Measurements from ENCODE around the gene SYNM. TPM values are rescaled to one million over a fixed set of nuclear protein-coding genes. Genes with fewer than 3 reads are reported as not detected.

SYNM gene
- total and polyA plus RNA-seq, 3 experiments from 2014 or later = 0.56 to 2.4 (median 2.3) TPM

DNA sequence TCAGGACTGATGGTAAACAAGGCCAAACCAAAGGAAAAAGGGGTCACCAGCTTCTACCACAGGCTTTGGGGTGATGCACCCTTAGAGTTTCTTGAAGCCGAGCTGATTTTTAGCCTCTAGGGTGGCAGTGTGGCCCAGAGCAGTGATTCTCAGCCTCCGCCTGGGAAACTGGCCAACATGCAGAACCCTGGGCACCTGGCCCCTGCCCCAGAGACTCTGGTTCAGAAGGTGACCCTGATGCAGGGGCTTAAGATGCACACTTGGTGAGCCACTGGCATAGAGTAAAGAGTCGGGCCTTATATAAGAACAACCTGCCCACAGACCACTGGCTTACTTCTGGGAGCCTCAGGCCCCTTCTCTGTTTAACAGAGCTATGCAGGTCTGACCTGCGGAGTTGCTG, 44.5 kb downstream of the SYNM start:
- CTCF ChIA-PET = no interaction called here
- Mint-ChIP-seq H3K27me3 (peaks cover 3 to 16% of the 10 kb centered on the region in 2 donors), H3K9me3 (no peaks in the 10 kb centered on the region), H3K4me1 (no peaks in the 10 kb centered on the region), H3K27ac (no peak overlapping the region), H3K4me3 (no peak overlapping the region), H3K36me3 (no peaks in the 10 kb centered on the region)
- no peaks in the 10 kb centered on the region for H3K27me3 ChIP-seq (ENCODE audit: insufficient read depth, low read length, poor library complexity, severe bottlenecking)
- no peaks in the 10 kb centered on the region for H3K4me1 ChIP-seq (ENCODE audit: insufficient read depth, low read length)
- DNase-seq = no peak
- no peak overlapping the region for H3K4me3 ChIP-seq (ENCODE audit: low read length)
- POLR2A ChIA-PET = no interaction called here
- no peaks in the 10 kb centered on the region for H3K9me3 ChIP-seq (ENCODE audit: low read length)
- no peaks in the 10 kb centered on the region for H3K36me3 ChIP-seq (ENCODE audit: insufficient read depth, low read length)
- no peak overlapping the region for H3K27ac ChIP-seq (ENCODE audit: low read depth, low read length)

DNA sequence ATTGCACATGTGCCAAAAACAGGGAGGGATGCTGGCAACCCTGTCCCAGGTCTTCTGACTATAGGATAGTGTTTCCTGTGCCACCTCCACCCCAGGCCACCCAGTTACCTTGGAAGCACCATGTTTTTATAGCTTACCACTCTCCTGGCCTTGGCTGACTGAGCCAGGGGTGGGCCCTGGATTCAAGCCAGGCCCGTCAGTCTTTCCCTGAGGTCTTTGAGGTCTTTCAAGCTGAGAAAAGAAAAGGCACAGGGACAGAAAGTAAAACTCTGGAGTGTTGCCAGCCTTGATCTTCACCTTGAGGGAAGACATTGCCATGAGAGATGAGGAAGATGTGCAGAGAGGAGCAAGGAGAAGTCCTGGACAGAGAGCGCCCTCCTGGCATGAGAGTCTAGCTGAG, 46.3 kb downstream of the SYNM start:
- no peaks in the 10 kb centered on the region for H3K27me3 ChIP-seq (ENCODE audit: insufficient read depth, low read length, poor library complexity, severe bottlenecking)
- Mint-ChIP-seq H3K27me3 (peaks cover 3 to 16% of the 10 kb centered on the region in 2 donors), H3K27ac (no peak overlapping the region), H3K4me3 (no peak overlapping the region), H3K4me1 (no peaks in the 10 kb centered on the region), H3K36me3 (no peaks in the 10 kb centered on the region), H3K9me3 (no peaks in the 10 kb centered on the region)
- H3K4me3 ChIP-seq (ENCODE audit: low read length) = no peak overlapping the region
- H3K36me3 ChIP-seq (ENCODE audit: insufficient read depth, low read length) = no peaks in the 10 kb centered on the region
- H3K9me3 ChIP-seq (ENCODE audit: low read length) = no peaks in the 10 kb centered on the region
- ChIA-PET CTCF (no interaction called here), POLR2A (no interaction called here)
- H3K4me1 ChIP-seq (ENCODE audit: insufficient read depth, low read length) = no peaks in the 10 kb centered on the region
- DNase-seq = no peak
- H3K27ac ChIP-seq (ENCODE audit: low read depth, low read length) = no peak overlapping the region

DNA sequence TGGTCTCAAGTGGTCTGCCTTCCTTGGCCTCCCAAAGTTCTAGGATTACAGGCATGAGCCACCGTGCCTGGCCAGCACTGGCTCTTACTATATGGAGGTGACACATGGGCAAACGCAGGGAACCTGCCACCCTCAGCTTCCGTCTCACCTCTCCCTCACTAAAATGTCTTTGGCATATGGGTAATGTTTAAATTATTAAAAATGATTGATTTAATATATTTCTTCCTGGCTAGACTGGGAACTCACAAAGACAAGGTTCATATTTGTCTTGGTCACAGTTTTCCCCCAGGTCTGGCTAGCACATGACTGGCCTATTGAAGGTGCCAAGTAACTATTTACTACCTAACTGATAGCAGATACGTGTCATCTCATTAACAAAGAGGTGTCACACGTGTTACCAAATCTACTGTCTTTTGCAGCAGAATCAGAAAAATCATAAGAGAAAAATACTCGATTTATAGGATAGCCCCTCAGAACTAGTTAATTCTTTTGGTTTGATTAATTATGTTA, 48.2 kb downstream of the SYNM start:
- Mint-ChIP-seq H3K9me3 (no peaks in the 10 kb centered on the region), H3K4me1 (no peaks in the 10 kb centered on the region), H3K27ac (no peak overlapping the region), H3K4me3 (no peak overlapping the region), H3K36me3 (no peaks in the 10 kb centered on the region), H3K27me3 (peaks cover 1 to 15% of the 10 kb centered on the region in 2 donors)
- Histone ChIP-seq H3K9me3 (ENCODE audit: low read length) (no peaks in the 10 kb centered on the region), H3K4me1 (ENCODE audit: insufficient read depth, low read length) (no peaks in the 10 kb centered on the region), H3K4me3 (ENCODE audit: low read length) (no peak overlapping the region), H3K27ac (ENCODE audit: low read depth, low read length) (no peak overlapping the region), H3K27me3 (ENCODE audit: insufficient read depth, low read length, poor library complexity, severe bottlenecking) (no peaks in the 10 kb centered on the region), H3K36me3 (ENCODE audit: insufficient read depth, low read length) (no peaks in the 10 kb centered on the region)
- DNase-seq = no peak
- ChIA-PET CTCF (no interaction called here), POLR2A (no interaction called here)

DNA sequence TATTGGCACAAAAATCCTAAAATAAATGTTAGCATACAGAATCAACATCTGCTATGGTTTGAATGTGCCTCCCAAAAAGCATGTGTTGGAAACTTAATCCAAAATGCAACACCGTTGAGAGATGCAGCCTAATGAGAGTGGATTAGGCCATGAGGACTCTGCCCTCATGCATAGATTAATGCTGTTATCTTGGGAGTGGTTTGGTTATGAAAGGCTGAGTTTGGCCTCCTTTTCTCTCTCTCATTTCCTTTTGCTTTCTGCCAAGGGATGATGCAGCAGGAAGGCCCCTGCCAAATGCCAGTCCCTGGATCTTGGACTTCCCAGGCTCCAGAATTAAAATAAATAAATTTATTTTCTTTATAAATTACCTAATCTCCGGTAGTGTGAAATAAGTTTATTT, 49.4 kb downstream of the SYNM start:
- Mint-ChIP-seq H3K4me1 (no peaks in the 10 kb centered on the region), H3K9me3 (no peaks in the 10 kb centered on the region), H3K27ac (no peak overlapping the region), H3K27me3 (peaks cover 1 to 20% of the 10 kb centered on the region in 2 donors), H3K36me3 (no peaks in the 10 kb centered on the region), H3K4me3 (no peak overlapping the region)
- ChIA-PET CTCF (no interaction called here), POLR2A (no interaction called here)
- Histone ChIP-seq H3K36me3 (ENCODE audit: insufficient read depth, low read length) (no peaks in the 10 kb centered on the region), H3K4me3 (ENCODE audit: low read length) (no peak overlapping the region), H3K27ac (ENCODE audit: low read depth, low read length) (no peak overlapping the region), H3K27me3 (ENCODE audit: insufficient read depth, low read length, poor library complexity, severe bottlenecking) (no peaks in the 10 kb centered on the region), H3K4me1 (ENCODE audit: insufficient read depth, low read length) (no peaks in the 10 kb centered on the region), H3K9me3 (ENCODE audit: low read length) (no peaks in the 10 kb centered on the region)
- DNase-seq = no peak

- Mint-ChIP-seq H3K27me3 (peaks cover 1 to 16% of the 10 kb centered on the region in 2 donors), H3K27ac (no peak overlapping the region), H3K4me3 (peak overlapping the region in 1 of 7 donors; percentile 7), H3K9me3 (no peaks in the 10 kb centered on the region), H3K4me1 (no peaks in the 10 kb centered on the region), H3K36me3 (no peaks in the 10 kb centered on the region)
- Histone ChIP-seq H3K36me3 (ENCODE audit: insufficient read depth, low read length) (no peaks in the 10 kb centered on the region), H3K27ac (ENCODE audit: low read depth, low read length) (no peak overlapping the region), H3K4me1 (ENCODE audit: insufficient read depth, low read length) (no peaks in the 10 kb centered on the region), H3K9me3 (ENCODE audit: low read length) (no peaks in the 10 kb centered on the region), H3K4me3 (ENCODE audit: low read length) (no peak overlapping the region), H3K27me3 (ENCODE audit: insufficient read depth, low read length, poor library complexity, severe bottlenecking) (no peaks in the 10 kb centered on the region)
- DNase-seq = no peak
- ChIA-PET CTCF (no interaction called here), POLR2A (no interaction called here)
Measured at GRCh38 chr15:99155961-99156443, 51.1 kb downstream of the SYNM start.

DNA sequence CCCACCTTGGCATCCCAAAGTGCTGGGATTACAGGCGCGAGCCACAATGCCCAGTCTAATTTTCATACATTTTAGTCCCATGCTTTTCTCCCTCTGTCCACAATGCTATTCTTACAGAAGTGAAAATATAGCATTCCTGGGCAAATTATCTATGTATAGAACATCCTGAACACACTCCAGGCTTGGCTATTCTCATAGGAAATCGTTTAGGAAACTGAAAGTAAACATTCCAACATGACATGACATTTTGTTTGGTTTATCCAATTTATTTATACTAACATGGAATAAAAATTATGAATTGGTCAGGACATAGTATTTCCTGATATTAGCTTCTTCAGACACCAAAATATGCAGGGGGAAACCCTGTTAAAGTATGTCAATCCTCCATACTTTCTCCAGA, 52.6 kb downstream of the SYNM start:
- H3K27ac Mint-ChIP-seq = no peak overlapping the region
- DNase-seq = no peak
- H3K36me3 Mint-ChIP-seq = no peaks in the 10 kb centered on the region
- H3K9me3 Mint-ChIP-seq = no peaks in the 10 kb centered on the region
- no peaks in the 10 kb centered on the region for H3K27me3 ChIP-seq (ENCODE audit: insufficient read depth, low read length, poor library complexity, severe bottlenecking)
- no peak overlapping the region for H3K4me3 Mint-ChIP-seq
- H3K27ac ChIP-seq (ENCODE audit: low read depth, low read length) = no peak overlapping the region
- ChIA-PET POLR2A (no interaction called here), CTCF (no interaction called here)
- no peaks in the 10 kb centered on the region for H3K4me1 ChIP-seq (ENCODE audit: insufficient read depth, low read length)
- H3K36me3 ChIP-seq (ENCODE audit: insufficient read depth, low read length) = no peaks in the 10 kb centered on the region
- peaks cover 1 to 8% of the 10 kb centered on the region in 2 donors for H3K27me3 Mint-ChIP-seq
- no peak overlapping the region for H3K4me3 ChIP-seq (ENCODE audit: low read length)
- H3K9me3 ChIP-seq (ENCODE audit: low read length) = no peaks in the 10 kb centered on the region
- no peaks in the 10 kb centered on the region for H3K4me1 Mint-ChIP-seq

DNA sequence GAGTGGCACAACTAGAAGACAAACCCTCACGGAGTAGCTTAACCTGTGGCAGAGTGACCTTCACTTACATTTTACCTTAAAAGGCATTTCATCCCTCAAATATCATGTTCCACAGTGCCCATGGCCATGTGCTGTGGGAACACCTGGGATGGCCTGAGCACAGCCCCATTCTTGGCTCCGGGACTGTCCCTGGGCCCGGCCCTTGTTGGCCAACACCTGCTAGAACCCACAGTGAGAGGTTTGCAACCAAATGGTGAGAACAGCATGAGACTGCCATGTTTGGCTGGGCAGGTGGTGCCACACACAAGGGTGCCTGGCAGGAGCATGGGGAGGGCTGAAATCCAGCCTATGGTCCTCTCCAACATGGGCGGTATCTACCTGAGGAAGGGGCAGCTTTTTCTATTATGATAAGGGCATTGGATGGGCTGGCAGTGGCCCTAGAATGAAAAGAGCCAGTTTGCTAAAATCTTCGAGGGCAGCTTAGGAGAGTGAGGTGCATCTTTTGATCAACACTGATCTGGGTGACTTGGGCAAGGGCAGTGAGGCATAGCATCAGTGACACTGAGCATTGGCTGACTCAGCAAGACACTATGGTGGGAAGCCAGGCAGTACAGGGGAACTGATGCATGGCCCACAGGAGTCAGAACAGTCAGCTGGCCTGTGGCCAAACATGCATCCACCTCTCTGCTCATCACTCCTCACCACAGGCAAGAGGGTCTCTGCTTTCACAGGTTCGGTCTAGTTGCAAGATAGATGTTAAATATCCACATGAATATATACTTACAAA, 53.9 kb downstream of the SYNM start:
- Mint-ChIP-seq H3K27ac (peak overlapping the region in 1 of 8 donors; percentile 63), H3K36me3 (no peaks in the 10 kb centered on the region), H3K4me1 (peaks cover 0 to 7% (median 6%) of the 10 kb centered on the region in 3 donors), H3K4me3 (no peak overlapping the region), H3K27me3 (peaks cover 0 to 8% of the 10 kb centered on the region in 2 donors), H3K9me3 (no peaks in the 10 kb centered on the region)
- no peaks in the 10 kb centered on the region for H3K9me3 ChIP-seq (ENCODE audit: low read length)
- DNase-seq = no peak
- CTCF ChIA-PET = no interaction called here
- H3K27ac ChIP-seq (ENCODE audit: low read depth, low read length) = no peak overlapping the region
- no peaks in the 10 kb centered on the region for H3K27me3 ChIP-seq (ENCODE audit: insufficient read depth, low read length, poor library complexity, severe bottlenecking)
- no peaks in the 10 kb centered on the region for H3K36me3 ChIP-seq (ENCODE audit: insufficient read depth, low read length)
- POLR2A ChIA-PET = no interaction called here
- no peaks in the 10 kb centered on the region for H3K4me1 ChIP-seq (ENCODE audit: insufficient read depth, low read length)
- no peak overlapping the region for H3K4me3 ChIP-seq (ENCODE audit: low read length)

- no peak for DNase-seq
- H3K9me3 Mint-ChIP-seq = no peaks in the 10 kb centered on the region
- H3K4me3 ChIP-seq (ENCODE audit: low read length) = no peak overlapping the region
- H3K4me1 ChIP-seq (ENCODE audit: insufficient read depth, low read length) = no peaks in the 10 kb centered on the region
- peaks cover 0 to 7% (median 6%) of the 10 kb centered on the region in 3 donors for H3K4me1 Mint-ChIP-seq
- H3K9me3 ChIP-seq (ENCODE audit: low read length) = no peaks in the 10 kb centered on the region
- CTCF ChIA-PET = no interaction called here
- H3K36me3 ChIP-seq (ENCODE audit: insufficient read depth, low read length) = no peaks in the 10 kb centered on the region
- no peak overlapping the region for H3K27ac ChIP-seq (ENCODE audit: low read depth, low read length)
- no peaks in the 10 kb centered on the region for H3K27me3 ChIP-seq (ENCODE audit: insufficient read depth, low read length, poor library complexity, severe bottlenecking)
- peaks cover 0 to 4% of the 10 kb centered on the region in 2 donors for H3K27me3 Mint-ChIP-seq
- no peaks in the 10 kb centered on the region for H3K36me3 Mint-ChIP-seq
- POLR2A ChIA-PET = no interaction called here
- no peak overlapping the region for H3K4me3 Mint-ChIP-seq
- H3K27ac Mint-ChIP-seq = no peak overlapping the region
Measured at GRCh38 chr15:99163271-99164062, 58.6 kb downstream of the SYNM start.

All from CD8-positive, alpha-beta memory T cell (primary cell).